MV-4-11 (cell line): ENCODE results near the gene MEGF6.

Experiments used
- DNase-seq: peaks from one replicate; lab custom pipeline; 2025; lab: John Stamatoyannopoulos, UW

MEGF6 gene

DNA sequence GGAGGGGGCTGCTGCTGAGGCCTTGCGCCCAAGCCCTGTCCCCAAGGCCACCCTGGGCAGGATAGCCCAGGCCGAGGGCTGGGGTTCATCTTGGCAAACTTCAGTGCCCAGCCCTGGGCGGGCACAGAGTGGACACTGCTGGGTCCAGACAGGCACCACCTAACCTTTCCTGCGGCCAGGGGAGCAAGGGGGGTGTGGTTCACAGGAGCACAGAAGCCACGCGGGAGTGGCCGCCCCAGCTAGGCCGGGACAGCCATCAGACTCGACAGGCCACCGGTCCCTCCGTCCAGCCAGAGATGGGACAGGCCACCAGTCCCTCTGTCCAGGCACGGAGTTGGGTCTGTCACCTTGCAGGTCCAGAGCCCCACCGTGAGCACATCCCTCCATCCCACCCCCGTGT, 127.9 kb downstream of the MEGF6 start:
- DNase-seq, result no peak

- no peak for DNase-seq
These were observed 128.9 kb downstream of the MEGF6 start for GRCh38 chr1:3482378-3482849.

DNA sequence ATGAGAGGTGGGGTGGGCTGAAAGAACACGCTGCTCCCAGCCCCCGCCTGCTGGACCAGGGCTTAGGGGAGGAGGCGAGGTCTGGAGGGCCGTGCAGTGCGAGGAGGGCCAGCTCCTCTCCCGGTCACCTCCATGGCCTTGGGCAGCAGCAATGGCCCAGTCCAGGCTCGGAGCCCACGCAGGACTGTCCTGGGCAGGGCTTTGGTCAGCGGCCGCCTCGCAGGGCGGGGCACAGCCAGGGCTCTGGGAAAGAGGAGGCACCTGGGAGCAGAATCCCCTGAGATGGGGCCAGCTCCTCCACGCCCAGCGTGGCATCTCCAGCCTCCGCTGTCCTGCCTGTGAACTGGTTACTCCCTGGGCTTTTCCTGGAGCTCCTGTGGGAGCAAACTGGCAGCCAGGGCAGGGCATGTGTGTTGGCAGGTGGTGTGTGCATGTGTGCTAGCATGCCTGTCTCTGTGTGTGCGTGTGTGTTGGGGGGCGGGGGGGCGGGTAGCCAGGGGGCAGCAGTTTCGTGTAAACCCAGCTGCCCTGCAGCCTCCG, 129.4 kb downstream of the MEGF6 start:
- DNase-seq, result no peak

- DNase-seq, result no peak
These were observed 130.3 kb downstream of the MEGF6 start for GRCh38 chr1:3481046-3481445.

- DNase-seq, result no peak
These were observed 131.0 kb downstream of the MEGF6 start for GRCh38 chr1:3480369-3480719.

- no peak for DNase-seq
These were observed 131.6 kb downstream of the MEGF6 start for GRCh38 chr1:3479511-3480368.

GRCh38 chr1:3478187-3478586, 133.1 kb downstream of the MEGF6 start:
- DNase-seq, result no peak

- DNase-seq, result no peak
These were observed 133.9 kb downstream of the MEGF6 start for GRCh38 chr1:3477241-3477995.

DNA sequence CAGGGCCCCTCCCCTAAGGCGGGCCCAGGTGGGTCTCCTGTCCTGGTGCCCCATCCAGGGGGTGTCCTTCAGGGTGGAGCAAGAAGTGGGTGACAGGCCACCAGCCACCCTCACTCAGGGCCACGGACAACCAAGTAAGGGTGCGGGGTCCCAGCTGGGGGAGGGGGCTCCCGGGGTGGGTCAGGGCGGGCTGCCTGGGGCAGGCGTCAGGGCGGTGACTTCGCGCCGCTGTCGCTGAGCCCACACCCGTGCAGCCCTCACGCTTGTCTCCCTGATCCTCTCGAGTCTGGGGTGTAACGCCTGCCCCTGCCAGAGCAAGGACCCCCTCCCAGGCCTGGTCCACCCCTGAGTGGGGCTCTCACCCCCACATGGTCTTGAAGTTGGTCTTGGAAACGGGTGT, 134.6 kb downstream of the MEGF6 start:
- DNase-seq, result no peak

- DNase-seq, result no peak
These were observed 135.3 kb downstream of the MEGF6 start for GRCh38 chr1:3475839-3476573.

- DNase-seq, result no peak
These were observed 136.9 kb downstream of the MEGF6 start for GRCh38 chr1:3474421-3474820.

- DNase-seq, result no peak
These were observed 137.3 kb downstream of the MEGF6 start for GRCh38 chr1:3474016-3474415.

GRCh38 chr1:3473381-3473844, 137.9 kb downstream of the MEGF6 start:
- DNase-seq, result peak; percentile 21

DNA sequence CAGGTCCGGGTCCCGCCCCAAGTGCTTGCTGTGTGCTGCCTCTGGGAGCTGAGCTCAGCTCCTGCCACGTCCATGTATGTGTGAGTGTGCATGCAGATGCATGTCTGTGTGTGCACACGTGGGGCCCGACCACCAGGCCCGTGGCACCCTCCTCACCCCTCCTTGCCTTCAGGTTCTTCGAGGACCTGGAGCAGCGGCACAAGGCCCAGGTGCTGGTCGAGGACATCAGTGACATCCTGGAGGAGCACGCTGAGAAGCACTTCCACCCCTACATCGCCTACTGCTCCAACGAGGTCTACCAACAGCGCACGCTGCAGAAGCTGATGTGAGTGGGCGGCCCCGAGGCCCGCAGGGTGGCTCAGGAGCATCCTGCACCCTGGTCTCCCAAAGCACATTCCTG, 138.4 kb downstream of the MEGF6 start:
- DNase-seq, result no peak

DNA sequence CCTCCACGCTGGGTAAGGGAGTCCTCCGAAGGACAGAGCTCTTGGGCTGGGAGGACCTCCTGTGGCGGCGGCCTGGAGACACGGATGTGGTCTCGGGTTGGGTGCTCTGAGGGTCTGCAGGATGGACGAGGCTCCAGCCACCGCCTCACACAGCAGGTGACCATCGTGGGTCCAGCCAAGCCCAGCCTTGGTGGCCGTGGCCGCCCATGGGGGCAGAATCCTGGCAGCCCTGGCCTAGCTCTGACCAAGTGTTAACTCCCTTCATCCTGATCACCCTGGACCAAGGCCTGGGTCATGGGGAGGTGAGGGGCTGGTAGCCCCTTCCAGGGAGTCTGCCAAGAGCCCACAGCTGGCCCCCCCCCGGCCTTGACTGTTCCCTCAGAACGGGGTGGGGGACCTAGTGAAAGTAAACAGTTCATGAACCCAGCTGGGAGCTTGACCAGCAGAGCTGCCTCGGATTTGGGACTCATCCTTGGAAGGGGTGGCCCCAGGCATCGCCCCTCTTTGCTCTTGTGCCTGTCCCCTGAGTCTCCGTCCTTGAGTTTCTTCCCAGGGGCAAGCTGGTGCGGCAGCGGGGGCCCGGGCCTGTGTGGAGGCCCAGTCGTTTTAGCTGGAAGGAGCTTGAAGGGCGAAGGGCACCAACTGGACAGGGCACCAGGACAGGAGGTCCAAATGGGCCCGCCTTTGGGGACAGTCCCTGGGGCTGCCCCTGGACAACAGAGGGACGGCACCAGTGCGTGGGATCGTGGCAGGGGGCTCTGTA, 139.0 kb downstream of the MEGF6 start:
- no peak for DNase-seq

DNA sequence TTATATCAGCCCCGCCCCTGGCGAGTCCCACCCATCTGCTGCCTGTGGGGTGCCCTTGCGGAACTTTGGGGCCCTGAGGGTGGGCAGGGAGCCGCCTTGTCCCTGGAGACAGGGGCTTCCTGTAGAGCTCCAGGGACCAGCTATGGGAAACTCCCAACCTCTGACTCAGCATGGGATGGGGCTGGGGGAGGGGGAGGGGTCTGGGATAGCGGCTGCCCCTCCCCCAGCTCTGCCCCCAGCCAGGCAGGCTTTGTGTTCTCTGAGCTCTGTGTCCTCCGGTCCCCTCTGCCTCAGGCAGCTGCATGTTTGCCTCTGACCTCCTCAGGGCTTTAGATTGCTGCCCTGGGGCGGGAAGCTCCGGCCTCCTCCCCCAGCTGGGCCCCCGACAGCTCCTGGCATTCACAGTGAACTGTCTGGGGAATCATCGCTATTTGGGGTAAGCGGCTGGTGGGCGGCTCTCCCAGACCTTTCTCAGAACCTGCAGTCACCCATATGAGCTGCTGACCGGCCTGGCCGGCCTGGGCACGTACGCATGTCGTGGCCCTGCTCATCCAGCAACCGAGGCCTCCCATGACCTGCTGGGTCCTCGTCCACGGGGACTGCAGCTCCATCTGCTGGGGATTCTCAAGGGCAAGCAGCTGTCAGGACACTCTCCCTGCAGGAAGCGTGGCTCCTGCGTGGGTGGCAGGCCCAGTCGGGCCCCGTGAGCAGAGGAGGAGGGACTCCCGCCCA, 139.8 kb downstream of the MEGF6 start:
- no peak for DNase-seq

GRCh38 chr1:3470650-3471355, 140.5 kb downstream of the MEGF6 start:
- no peak for DNase-seq

DNA sequence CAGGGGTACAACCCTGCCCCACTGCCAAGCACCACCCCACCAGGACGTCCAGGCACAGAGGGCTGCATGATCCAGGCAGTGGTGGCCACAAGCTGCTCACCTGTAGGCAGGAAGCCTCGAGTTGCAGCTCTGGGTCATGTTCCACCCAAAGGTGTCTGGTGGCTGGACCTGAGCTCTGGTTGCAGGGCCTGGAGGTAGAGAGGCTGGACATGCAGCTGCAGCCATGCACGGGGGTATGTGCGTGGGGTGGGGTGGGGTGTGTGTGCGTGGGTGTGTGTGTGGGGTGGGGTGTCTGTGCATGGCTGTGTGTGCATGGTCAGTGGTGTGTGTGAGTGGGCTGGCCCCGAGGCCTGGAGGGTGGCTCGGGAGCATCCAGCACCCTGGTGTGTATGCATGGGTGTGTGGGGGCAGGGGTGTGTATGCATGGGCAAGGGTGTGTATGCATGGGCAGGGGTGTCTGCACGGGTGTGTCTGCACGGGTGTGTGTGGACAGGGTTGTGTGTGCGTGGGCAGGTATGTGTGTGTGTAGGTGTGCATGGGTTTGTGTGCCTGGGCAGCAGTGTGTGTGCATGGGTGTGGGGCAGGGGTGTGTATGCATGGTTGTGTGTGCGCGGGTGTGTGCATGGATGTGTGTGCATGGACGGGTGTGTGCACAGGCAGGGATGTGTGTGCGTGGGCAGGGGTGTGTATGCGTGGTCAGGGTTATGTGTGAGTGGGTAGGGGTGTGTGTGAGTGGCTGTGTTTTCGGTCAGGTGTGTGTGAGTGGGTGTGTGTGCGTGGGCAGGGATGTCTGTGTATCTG, 141.3 kb downstream of the MEGF6 start:
- DNase-seq, result no peak
